ENCODE results near the gene TFCP2L1. TPM values are rescaled to one million over a fixed set of nuclear protein-coding genes. Genes with fewer than 3 reads are reported as not detected.

TFCP2L1 gene
- total RNA-seq, 4 donors from 2014 or later = 3.6 to 7.9 (median 5.9) TPM

- TF ChIP-seq CTCF (IDR thresholded peaks at IDR 0.05; ENCODE audit: low read depth) = no peak
Measured at GRCh38 chr2:121283670-121284462, 1.1 kb downstream of the TFCP2L1 start.

DNA sequence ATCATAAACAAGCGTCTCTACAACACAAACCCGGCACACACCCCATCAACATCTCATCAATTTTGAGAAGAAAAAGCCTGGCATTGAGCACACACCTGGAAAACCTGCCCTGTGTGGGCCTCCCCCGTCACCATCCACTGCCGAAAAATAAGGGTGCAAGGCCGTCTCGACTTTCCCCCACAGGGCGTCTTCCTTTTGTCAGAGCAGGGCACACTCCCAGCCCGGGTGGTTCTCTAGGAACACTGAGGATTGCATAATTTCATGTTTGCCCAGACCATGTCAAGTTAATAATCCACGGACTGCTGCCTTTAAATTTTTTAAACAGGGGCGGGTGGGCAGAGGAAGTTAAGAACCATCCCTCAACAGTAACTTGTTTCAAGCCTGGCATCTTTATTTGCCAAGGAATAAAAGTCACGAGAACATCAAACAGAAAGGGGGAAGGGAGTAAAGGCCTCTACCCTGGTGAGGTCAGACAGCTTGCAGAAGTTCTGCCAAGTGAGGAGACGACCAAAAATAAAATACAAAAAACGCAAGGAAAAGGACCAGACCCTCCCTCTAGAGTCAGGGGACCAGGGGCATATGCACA lies 2.1 kb downstream of the TFCP2L1 start:
- no peak for TF ChIP-seq CTCF (IDR thresholded peaks at IDR 0.05; ENCODE audit: low read depth)

- TF ChIP-seq CTCF (IDR thresholded peaks at IDR 0.05; ENCODE audit: low read depth) = no peak
Measured at GRCh38 chr2:121281694-121282093, 3.3 kb downstream of the TFCP2L1 start.

GRCh38 chr2:121281107-121281506 lies 3.9 kb downstream of the TFCP2L1 start:
- TF ChIP-seq CTCF (IDR thresholded peaks at IDR 0.05; ENCODE audit: low read depth) = no peak

- no peak for TF ChIP-seq CTCF (IDR thresholded peaks at IDR 0.05; ENCODE audit: low read depth)
Measured at GRCh38 chr2:121279476-121280220, 5.4 kb downstream of the TFCP2L1 start.

- TF ChIP-seq CTCF (IDR thresholded peaks at IDR 0.05; ENCODE audit: low read depth) = no peak
Measured at GRCh38 chr2:121276341-121276740, 8.7 kb downstream of the TFCP2L1 start.

GRCh38 chr2:121273116-121273515 lies 11.9 kb downstream of the TFCP2L1 start:
- TF ChIP-seq CTCF (IDR thresholded peaks at IDR 0.05; ENCODE audit: low read depth) = no peak
